CD4-positive, alpha-beta T cell treated with Interleukin-15 for 4 hours (primary cell): ENCODE results near the gene NKX3-2.

Experiments
- DNase-seq: peaks from one replicate; pipeline ENCODE4 v3.0.0-alpha.2; 2020; ENCODE audit warnings: low spot score

The NKX3-2 gene

DNA sequence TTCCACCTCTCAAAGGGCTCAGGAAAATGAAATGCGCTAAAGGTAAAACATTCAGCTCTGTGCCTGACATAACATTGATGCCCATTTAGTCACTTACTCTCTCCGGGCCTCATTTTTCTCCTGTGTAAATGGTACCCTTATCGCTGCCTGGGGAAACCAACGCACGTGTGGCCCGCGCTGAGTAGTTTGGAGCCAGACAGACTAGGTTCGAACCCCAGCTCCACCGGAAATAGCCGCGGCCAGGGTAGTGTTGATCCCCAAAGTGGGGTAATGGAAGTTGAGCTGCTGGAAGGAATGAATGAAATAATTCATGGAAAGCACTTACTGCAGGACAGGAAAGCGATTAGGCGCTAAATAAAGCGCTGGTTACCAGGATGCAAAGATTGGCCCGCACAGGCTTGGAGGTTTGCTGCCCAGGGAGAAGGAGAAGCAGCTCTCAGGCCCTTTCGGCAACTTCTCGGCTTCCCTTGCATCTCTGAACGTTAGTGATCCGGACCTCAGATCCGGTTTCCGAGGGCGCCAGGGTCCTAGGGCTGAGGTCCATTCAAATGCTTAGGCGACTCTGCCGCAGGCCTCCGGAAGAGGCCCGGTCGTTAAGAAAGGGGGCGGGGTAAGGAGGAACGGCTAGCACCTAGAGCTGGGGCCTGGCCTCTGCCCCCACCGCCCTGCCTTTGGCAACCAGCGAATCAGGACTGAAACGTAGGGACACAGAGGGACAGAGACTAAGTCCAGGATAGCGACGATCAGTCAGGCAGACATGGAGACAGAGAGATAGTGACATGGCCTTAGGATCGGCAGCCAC is 13.3 kb downstream of the NKX3-2 start:
- no peak for DNase-seq

GRCh38 chr4:13529128-13529919 is 15.0 kb downstream of the NKX3-2 start:
- no peak for DNase-seq

- DNase-seq = no peak
These were observed 15.5 kb downstream of the NKX3-2 start for GRCh38 chr4:13528821-13529127.

DNA sequence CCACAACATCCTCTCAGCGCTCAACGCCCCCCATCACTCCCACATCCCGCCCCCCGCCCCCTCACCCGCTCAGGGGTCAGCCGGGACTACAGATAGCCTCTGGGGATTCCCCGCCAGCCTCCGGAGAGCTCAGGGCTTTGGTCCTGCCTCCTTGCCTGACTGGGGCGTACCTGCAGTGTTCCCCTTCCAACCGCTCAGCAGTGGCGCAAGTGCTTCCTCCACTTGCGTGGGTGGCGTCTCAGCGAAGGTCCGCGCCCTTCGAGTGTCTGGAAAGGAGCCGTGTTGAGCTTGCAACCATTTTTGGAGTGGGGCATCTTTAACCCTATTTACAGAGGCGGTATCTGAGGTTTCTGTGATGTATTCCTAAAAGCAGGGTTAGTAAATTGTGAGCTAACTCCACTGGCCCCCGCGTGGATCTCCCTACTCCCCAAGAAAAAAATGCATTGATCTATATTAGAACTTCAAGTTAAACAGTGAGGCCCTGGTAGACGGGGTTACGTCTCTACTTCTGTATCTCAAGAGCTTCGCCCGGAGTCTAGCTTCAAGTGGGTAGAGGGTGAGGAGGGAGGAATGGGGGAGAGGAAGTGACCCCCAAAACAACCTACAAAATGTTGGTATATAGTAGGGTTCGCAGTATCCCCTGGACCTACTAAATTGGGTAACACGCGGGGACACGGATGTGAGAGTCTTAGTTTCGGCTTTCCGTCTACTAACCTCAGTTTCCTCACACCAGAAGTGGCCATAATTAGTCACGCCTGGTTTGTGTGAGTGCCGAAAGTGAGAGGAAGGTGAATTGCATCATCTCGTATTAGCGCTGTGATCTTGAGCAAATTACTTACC is 16.1 kb downstream of the NKX3-2 start:
- no peak for DNase-seq

DNA sequence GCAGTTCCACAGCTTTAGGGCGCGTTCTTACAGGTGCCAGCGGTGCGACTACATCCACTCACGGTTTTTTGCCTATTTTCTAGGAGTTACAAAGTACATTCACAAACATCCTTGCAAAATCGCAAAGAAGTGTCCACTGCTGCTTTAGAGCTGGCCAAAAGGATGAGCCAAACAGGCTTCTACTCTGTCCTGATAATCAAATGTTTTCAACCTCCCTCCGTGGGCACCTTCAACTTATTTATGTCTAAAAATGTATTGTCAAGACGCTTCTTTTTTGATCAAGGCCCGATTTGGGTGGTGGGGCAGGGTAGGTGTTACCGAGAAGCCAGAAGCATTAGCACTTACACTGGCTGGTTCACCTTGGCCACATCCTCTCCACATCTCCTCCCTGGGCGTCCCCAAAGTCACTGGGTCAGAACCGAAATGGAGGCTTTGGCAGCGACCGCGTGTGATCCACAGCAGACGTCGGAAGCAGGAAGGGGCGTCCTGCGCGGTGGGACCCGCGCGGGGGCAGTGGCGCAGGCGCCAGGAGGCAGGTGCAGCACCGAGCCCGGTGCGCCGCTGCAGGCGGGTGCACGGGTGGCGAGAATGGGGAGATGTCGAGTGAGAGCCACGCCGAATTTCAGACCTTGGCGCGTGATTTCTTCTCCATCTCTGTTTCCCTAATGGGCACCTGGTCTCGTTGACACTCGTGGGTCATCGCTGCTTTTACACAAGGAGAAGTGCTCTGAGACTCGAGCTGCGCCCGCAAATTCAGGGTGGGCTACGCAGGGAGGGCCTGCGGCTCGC is 16.9 kb downstream of the NKX3-2 start:
- no peak for DNase-seq

GRCh38 chr4:13526658-13527057 is 17.6 kb downstream of the NKX3-2 start:
- no peak for DNase-seq

DNA sequence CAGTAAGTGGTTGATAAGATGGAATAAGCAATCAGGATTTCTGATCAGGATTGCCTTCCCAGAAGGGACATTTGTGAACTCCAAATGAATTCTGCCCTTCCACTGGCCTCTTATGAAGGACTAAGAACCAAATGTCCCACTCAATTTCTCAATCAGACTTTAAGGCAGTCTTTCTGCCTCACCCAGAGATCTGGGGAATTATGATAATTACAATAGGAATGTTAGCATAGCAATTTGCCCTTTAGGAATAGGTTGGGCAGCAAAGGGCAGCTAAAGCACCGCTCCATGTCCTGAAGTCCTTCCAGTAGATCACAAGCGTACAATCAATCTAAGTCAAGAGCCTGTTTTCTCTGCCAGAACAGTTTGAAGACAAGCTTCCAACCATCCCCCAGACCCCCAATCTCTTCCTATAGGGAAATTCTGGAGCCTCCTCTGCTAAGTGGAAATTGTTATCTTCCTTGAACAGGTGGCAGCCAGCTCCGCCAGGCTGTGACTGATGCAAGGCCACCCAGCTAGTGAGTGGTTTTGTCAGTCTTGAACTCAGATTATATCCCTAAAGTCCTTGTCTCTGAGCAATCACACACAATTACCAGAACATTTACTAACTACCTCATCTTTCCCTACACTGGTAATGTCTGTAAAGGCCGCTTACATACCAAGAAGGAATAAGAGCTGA is 18.6 kb downstream of the NKX3-2 start:
- no peak for DNase-seq

GRCh38 chr4:13524504-13525243 is 19.6 kb downstream of the NKX3-2 start:
- no peak for DNase-seq

- no peak for DNase-seq
These were observed 20.5 kb downstream of the NKX3-2 start for GRCh38 chr4:13523591-13524503.

DNA sequence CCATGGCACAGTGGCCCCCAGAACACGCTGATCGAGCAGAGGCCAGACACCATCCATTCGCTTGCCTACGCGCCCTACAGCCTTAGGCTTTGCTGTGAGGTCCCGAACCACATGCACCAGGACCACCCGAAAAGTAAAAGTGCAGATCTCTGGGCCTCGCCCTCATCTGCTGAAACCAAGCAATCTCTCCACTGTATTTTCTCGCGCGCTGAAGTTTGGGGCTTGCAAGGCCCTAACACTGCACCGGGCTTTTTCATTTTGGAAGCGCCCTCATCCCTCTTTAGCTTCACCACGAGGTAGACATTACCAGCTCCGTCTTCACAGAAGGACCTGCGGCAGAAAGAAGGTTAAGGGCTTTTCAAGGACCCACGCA is 21.2 kb downstream of the NKX3-2 start:
- DNase-seq = no peak

- no peak for DNase-seq
These were observed 21.8 kb downstream of the NKX3-2 start for GRCh38 chr4:13522282-13523104.

DNA sequence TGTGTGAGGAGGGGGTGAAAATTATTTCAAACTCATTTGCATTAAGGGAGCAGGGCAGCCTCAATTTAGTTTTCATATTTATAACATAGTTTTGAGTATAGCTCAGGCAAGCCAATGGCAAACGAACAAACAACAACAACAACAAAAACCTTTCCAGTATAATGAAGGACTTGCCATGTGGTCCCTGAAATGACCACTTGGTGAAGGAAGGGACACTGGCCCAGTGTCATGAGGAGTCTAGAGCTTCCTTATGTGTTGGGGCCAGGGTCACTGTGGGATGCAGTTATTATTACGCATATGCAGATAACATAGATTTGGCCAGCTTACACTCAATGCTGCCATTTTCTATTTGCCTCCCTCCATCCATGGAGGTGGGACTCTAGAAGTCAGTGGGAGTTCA is 23.3 kb downstream of the NKX3-2 start:
- no peak for DNase-seq

GRCh38 chr4:13516315-13516860 is 27.9 kb downstream of the NKX3-2 start:
- no peak for DNase-seq

DNA sequence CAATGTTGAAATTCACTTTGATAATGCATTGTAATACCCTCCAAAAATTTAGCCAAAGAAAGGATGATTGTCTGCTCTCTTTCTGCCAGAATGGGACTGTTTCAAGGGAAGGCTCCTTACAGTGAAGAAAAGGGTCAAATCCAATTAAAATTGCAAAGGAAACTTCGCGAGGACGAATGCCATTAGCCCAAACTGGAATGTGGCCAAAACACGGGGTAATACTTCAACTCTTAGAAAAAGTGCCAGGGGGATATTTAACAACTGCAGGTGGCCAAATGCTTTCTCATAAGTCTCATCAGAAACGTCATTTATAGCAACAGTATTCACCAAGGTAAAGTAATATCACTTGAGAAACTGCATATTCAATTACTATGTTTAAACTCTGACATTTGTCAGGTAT is 29.0 kb downstream of the NKX3-2 start:
- no peak for DNase-seq

GRCh38 chr4:13514722-13515121 is 29.6 kb downstream of the NKX3-2 start:
- DNase-seq = no peak

DNA sequence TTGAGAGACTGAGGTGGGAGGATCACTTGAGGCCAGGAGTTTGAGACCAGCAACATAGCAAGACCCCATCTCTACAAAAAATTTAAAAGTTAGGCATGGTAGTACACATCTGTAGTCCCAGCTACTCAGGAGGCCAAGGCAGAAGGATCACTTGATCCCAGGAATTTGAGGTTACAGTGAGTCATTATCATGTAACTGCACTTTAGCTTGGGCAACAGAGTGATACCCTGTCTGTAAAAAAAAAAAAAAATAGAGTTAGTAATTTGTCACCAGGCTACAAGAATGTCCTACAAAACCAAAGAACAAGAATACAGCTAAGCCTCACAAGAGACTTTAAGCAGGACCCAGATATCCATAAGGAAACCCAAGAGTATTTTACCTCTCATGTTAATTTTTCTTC is 33.2 kb downstream of the NKX3-2 start:
- no peak for DNase-seq

- DNase-seq = no peak
These were observed 34.9 kb downstream of the NKX3-2 start for GRCh38 chr4:13509442-13509841.

DNA sequence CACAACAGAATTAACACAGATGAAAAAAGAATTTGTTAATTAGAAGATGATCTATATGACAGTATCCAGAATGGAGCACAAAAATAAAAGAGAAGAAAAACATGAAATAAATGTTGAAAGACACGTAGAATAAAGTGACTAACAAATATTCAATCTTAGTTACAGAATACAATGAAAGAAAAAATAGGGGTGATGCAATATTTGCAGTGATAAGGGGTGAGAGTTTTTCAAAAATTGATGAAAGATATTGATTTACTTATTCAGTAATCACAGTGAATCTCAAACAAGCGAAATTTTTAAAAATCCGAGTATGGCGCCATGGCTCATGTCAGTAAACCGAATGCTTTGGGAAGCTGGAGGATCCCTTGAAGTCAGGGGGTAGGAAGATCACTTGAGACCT is 39.9 kb downstream of the NKX3-2 start:
- DNase-seq = no peak
